Kidney (tissue), 14 donors: ENCODE results near the gene UBE2D2. TPM values are rescaled to one million over a fixed set of nuclear protein-coding genes. Genes with fewer than 3 reads are reported as not detected.

Experiments used
- DNase-seq, 5 donors: peaks; one replicate each; pipeline ENCODE4 v3.0.0-alpha.2; 2013 to 2020
- FAIRE-seq: peaks from 2 replicates; lab custom pipeline; 2012; peaks lifted over from hg19 to GRCh38; lab: Jason Lieb, UNC
- H3K27ac ChIP-seq, 2 donors: one replicate each; pipeline ENCODE4 v1.7.0; 2013; ENCODE audit warnings: low read depth in 2 of 2, low read length in 2 of 2, inconsistent platforms in 1 of 2
- H3K27me3 ChIP-seq: one replicate; pipeline ENCODE4 v1.7.1; 2013; ENCODE audit warnings: low read length, inconsistent platforms; ENCODE audit not compliant: control insufficient read depth, insufficient read depth
- H3K36me3 ChIP-seq, 3 donors: one replicate each; pipeline versions ENCODE4 v1.7.0 to v1.7.1; 2013; ENCODE audit warnings: low read length in 3 of 3, control low read depth in 1 of 3, inconsistent platforms in 1 of 3; ENCODE audit not compliant: insufficient read depth in 3 of 3, control insufficient read depth in 2 of 3
- H3K4me1 ChIP-seq, 3 donors: one replicate each; pipeline versions ENCODE4 v1.7.0 to v1.7.1; 2013; ENCODE audit warnings: low read length in 3 of 3, inconsistent platforms in 1 of 3, low read depth in 1 of 3; ENCODE audit not compliant: control insufficient read depth in 2 of 3, insufficient read depth in 2 of 3
- H3K4me3 ChIP-seq, 3 donors: one replicate each; pipeline versions ENCODE4 v1.7.0 to v1.8.1; 2013; ENCODE audit warnings: low read length in 3 of 3, control low read depth in 1 of 3, inconsistent platforms in 1 of 3
- H3K9ac ChIP-seq, 3 donors: one replicate each; pipeline versions ENCODE4 v1.7.0 to v1.7.1; 2013; ENCODE audit warnings: low read length in 3 of 3, control low read depth in 1 of 3, inconsistent platforms in 1 of 3
- H3K9me3 ChIP-seq, 3 donors: one replicate each; pipeline versions ENCODE4 v1.7.0 to v1.7.1; 2013; ENCODE audit warnings: low read length in 3 of 3, control low read depth in 1 of 3, inconsistent platforms in 1 of 3; ENCODE audit not compliant: control insufficient read depth in 2 of 3, insufficient read depth in 1 of 3
- intact Hi-C: fragments of 100-400 bp; cut with DNase I; formaldehyde crosslinking; loops from one replicate; pipeline ENCODE4 v1.11.1; 2022
- polyA plus RNA-seq: library from polyadenylated mRNA; stranded (reverse); fragments of 350-450 nt; fragmentation: Illumina TruSeq; extraction: RNeasy Lipid Tissue Mini Kit (QIAGEN cat#74804); gene quantifications from one replicate; pipeline ENCODE4 v1.2.3, GENCODE V29; 2014; ENCODE audit warnings: low read depth, low replicate concordance; ENCODE audit not compliant: insufficient read depth
- total RNA-seq: library from RNA; stranded (reverse); fragmentation: NEBNext Ultra II Directional; extraction: Animal tissue kit (Norgen Biotek cat#: 25700); gene quantifications from one replicate; pipeline ENCODE4 v1.2.1, GENCODE V29; 2021
- TF ChIP-seq, protein P1 (sequence below): IDR thresholded peaks from 3 replicates; pipeline ENCODE4 v1.5.1; 2012; ENCODE audit warnings: mild to moderate bottlenecking, moderate library complexity, borderline replicate concordance; ENCODE audit not compliant: insufficient read depth; ENCODE audit errors: extremely low read depth
- donor health status: control.
- donor health status: control.
- donor health status: control.
- donor health status: control.
- donor health status: control.
- donor health status: DM: yes; HTN: yes; CAD: no.
- donor health status: Normal renal cell carcinoma (clear cell type).

Gene UBE2D2
- total and polyA plus RNA-seq, 2 donors from 2014 or later: 118 to 131 TPM

GRCh38 chr5:139657363-139658321 lies 96.5 kb downstream of the UBE2D2 start:
- Histone ChIP-seq H3K9ac (peak overlapping the region in 2 of 3 donors; percentile 24 to 77), H3K27ac (peak overlapping the region; percentile 80 to 96), H3K4me1 (peaks cover 10 to 86% (median 82%) of the 10 kb centered on the region in 3 donors), H3K4me3 (no peak overlapping the region), H3K27me3 (no peaks in the 10 kb centered on the region), H3K36me3 (peaks cover 0 to 3% (median 0%) of the 10 kb centered on the region in 3 donors), H3K9me3 (no peaks in the 10 kb centered on the region)
- intact Hi-C loops: no loop called here
- TF ChIP-seq, protein P1, sequence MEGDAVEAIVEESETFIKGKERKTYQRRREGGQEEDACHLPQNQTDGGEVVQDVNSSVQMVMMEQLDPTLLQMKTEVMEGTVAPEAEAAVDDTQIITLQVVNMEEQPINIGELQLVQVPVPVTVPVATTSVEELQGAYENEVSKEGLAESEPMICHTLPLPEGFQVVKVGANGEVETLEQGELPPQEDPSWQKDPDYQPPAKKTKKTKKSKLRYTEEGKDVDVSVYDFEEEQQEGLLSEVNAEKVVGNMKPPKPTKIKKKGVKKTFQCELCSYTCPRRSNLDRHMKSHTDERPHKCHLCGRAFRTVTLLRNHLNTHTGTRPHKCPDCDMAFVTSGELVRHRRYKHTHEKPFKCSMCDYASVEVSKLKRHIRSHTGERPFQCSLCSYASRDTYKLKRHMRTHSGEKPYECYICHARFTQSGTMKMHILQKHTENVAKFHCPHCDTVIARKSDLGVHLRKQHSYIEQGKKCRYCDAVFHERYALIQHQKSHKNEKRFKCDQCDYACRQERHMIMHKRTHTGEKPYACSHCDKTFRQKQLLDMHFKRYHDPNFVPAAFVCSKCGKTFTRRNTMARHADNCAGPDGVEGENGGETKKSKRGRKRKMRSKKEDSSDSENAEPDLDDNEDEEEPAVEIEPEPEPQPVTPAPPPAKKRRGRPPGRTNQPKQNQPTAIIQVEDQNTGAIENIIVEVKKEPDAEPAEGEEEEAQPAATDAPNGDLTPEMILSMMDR: no peak
- no peak for FAIRE-seq
- peak in 2 of 5 donors; percentile 59 to 74 for DNase-seq

DNA sequence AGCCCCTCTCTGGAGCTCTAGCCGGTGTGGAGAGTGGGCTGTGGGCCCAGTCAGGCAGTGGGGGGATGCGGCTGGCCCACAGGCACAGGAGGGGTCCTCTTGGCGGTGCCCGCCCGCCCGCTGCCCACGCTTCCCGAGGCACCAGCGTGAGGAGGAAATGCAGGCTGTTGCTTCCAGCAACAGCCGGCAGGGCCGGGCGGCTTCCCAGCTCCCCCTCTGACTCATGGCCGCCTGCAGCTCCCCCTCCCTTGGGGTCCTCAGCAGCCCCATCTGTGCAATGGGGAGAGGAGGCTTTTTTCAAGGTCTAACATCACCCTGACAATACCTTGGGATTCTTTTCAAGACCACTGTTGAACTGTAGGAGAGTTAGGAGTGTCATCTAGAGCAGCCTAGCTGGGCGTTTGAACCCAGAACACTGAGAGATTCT lies 97.4 kb downstream of the UBE2D2 start:
- no peak for FAIRE-seq
- DNase-seq: peak in 1 of 5 donors; percentile 50
- peaks cover 10 to 83% (median 83%) of the 10 kb centered on the region in 3 donors for H3K4me1 ChIP-seq
- H3K9ac ChIP-seq: peak overlapping the region in 1 of 3 donors; percentile 82
- peaks cover 0 to 3% (median 0%) of the 10 kb centered on the region in 3 donors for H3K36me3 ChIP-seq
- peak overlapping the region in 1 of 3 donors; percentile 56 for H3K4me3 ChIP-seq
- intact Hi-C loops: no loop called here
- peak overlapping the region; percentile 80 to 96 for H3K27ac ChIP-seq
- TF ChIP-seq, protein P1: no peak
- H3K27me3 ChIP-seq: no peaks in the 10 kb centered on the region
- H3K9me3 ChIP-seq: no peaks in the 10 kb centered on the region

DNA sequence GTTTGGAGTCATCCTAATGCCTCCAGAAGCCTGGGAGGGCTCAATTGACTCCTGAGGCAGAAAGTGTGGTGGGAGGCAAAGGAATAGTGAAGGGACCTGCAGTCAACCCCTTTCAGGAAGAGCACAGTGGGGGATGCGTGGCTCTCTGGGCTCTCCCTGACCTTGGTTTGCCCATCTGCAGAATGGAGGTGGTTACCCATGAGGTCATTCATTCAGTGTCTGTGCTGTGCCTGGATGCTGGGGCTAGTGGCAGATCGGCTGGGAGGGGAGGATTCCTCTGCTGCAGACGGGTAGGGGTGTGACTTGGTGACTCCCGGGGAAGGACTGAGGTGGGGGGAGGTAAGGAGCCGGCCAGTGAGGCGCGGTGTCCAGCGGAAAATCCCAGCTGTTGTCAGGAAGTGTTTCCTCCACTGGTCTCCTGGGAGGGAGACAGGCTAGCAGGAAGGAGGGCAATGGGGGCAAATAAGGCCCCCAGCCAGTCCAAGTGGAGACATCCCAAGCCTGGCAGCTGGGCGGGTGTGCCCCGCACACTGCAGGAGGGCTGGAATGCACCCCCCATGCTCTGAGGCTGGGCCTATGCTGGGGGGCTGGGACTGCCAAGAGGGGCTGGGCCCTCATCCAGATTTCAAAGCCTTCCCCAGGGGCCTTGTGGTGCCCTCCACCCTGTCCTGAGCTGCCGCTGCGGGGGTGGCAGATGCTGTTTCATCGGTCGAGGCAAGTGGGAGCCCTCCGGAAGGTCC lies 98.0 kb downstream of the UBE2D2 start:
- Histone ChIP-seq H3K36me3 (peaks cover 0 to 3% (median 0%) of the 10 kb centered on the region in 3 donors), H3K9ac (peak overlapping the region in 2 of 3 donors; percentile 21 to 82), H3K4me3 (peak overlapping the region in 2 of 3 donors; percentile 13 to 56), H3K27ac (peak overlapping the region; percentile 80 to 96), H3K4me1 (peaks cover 8 to 83% (median 82%) of the 10 kb centered on the region in 3 donors), H3K27me3 (no peaks in the 10 kb centered on the region), H3K9me3 (no peaks in the 10 kb centered on the region)
- intact Hi-C loops: no loop called here
- TF ChIP-seq, protein P1: no peak
- FAIRE-seq (no peak), DNase-seq (peak in 4 of 5 donors; percentile 53 to 91 (median 76))
